Myocyte (in vitro differentiated cells): ENCODE data around the gene RAP1B. TPM values are rescaled to one million over a fixed set of nuclear protein-coding genes. Genes with fewer than 3 reads are reported as not detected.

Source experiments
- DNase-seq: peaks from one replicate; pipeline ENCODE4 v3.0.0-alpha.2; 2012; ENCODE audit warnings: low read depth
- total RNA-seq: library from RNA; depleted of rRNA; stranded (reverse); fragments of >200 nt; gene quantifications from 2 replicates; pipeline ENCODE4 v1.2.3, GENCODE V29; 2014

RAP1B gene
- total RNA-seq, 1 donor from 2014 or later: 172 TPM

DNA sequence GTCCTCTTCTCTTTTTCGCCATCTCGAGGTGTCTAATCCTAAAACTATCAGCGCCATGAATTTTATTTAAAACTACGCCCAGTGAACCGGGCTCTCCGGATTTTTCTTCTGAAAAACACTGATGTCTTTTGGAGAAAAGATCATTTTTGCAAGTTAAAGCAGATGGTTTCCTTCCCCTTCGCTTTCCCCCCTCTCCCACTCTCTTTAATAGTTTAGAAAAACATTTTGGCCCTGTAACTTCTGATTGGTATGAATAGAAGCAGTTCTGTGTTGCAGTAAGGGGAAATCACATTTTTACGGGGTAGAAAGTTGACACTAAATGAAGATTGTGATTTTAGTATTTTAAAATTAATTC lies 1.1 kb downstream of the RAP1B start:
- no peak for DNase-seq

- no peak for DNase-seq
These were observed 1.5 kb downstream of the RAP1B start for GRCh38 chr12:68612202-68612601.

DNA sequence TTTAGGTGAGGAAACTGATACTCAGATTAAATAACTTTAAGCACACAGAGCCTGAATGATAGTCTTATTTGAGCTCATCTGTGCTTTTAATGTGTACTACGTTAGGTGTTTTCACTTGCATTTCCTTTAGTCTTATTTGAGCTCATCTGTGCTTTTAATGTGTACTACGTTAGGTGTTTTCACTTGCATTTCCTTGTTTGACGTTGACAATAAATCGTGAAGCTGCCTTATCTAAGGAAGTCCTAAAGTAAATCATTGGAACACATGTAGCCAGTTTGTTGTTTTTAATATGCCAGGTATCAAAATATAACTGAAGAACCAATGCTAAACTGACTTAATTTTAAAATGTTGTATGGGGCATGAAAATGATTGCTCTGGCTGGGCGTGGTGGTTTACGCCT lies 2.0 kb downstream of the RAP1B start:
- DNase-seq: no peak

DNA sequence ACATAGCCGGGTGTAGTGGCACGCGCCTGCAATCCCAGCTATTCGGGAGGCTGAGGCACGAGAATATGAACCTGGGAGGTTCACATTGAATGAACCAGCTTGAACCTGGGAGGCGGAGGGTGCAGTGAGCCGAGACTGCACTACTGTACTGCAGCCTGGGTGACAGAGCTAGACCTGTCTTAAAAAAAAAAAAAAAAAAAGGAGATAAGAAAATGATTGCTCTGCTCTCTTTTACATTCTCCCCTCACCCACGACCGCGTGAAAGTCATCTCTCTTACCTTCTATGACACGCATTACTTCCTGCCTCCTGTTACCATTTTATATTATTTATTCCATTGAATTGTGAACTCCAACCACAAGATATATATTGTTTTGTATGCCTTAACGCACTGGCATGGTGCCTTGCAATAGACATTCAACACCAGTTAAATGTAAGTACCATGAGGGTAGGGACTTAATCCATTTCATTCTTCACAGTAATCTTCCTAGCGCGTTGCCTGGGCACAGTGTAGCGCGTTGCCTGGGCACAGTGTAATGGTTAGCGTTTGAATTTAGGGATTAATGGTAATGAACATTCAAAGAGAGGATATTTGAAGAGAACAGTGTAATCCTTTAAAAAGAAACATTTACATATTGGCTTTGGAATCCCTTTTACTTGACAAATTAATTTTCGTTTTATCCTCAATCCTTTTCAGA lies 2.7 kb downstream of the RAP1B start:
- DNase-seq: no peak

GRCh38 chr12:68614105-68614679 lies 3.5 kb downstream of the RAP1B start:
- DNase-seq: no peak

DNA sequence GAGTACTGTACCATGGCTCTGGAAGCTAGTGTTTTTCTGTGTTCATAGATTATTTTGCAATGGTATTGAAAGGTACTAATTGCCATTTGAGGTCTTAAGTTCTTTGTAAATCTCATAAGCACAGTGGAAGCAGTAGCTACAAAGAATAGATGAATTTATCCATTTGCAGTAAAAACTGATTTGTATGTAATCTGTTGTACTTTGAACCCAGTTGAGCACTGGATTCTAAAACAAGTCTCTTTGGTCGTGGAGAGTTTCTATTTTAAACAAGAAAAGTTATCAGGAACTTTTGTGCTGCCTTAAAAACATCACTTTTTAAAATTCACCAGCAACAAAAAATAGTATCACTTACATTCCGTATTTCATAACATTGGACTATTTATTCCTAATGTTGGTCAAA lies 4.1 kb downstream of the RAP1B start:
- DNase-seq: no peak

DNA sequence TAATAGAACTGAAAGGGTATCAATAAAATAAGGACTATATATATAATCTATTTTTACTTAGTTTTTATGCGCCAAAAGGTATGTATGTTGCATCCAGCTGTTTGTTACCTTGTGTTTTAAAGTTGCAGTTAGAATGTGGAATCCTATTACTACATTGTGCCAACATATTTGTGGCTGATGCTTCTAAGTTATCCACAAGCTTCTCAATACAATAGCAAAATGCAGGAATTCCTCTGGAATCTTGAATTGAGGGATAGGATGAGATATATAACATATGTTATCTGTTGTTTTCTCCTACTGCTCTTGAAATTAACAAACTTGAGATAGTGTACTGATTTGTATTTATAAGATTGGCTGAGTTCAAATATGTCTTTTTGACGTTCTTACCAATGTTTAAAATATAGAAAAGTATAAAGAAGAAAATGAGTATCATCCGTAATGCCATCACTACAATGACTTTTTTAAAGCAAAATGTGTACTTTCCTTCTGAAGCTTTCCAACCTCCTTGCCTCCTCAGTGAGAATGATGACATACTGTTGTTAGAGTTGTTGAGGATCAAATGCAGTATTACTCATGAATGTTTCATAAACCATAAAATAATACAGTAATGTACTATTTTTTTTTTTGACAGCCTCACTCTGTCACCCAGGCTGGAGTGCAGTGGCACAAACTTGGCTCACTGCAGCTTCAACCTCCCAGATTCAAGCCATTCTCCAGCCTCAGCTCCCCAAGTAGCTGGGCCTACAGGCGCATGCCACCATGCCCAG lies 6.6 kb downstream of the RAP1B start:
- peak; percentile 24 for DNase-seq

- no peak for DNase-seq
These were observed 8.8 kb downstream of the RAP1B start for GRCh38 chr12:68619541-68619940.

- no peak for DNase-seq
These were observed 10.1 kb downstream of the RAP1B start for GRCh38 chr12:68620519-68621471.

DNA sequence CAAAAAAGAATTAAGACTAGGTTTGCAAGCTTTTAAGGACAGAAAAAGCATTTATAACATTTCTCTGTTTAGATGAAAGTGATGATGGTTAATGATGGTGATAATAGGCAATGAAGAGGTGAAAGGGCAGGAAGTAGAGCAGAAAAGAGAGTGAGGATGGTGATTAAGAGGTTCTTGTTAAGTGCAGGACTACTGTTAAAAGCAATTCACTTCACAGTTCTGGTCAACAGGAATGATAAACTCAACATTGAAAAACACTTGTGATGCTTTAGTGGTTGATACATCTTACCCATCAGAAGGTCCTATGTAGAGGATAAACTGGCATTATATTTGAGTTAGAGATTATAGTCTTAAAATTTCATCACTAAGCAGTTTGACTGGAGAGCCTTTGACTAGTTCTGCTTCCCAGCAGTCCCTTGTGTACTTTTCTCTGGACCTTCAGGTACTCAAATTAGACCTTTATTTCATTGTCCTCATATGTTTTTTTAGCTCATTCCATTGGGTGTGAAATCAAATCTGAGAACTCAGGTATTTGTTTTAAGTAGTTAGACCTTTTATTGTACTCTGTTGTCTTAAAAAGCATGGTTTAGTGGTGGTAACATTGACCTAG lies 10.9 kb downstream of the RAP1B start:
- no peak for DNase-seq

- no peak for DNase-seq
These were observed 11.6 kb downstream of the RAP1B start for GRCh38 chr12:68622250-68622649.

- DNase-seq: no peak
These were observed 12.4 kb downstream of the RAP1B start for GRCh38 chr12:68623059-68623458.

DNA sequence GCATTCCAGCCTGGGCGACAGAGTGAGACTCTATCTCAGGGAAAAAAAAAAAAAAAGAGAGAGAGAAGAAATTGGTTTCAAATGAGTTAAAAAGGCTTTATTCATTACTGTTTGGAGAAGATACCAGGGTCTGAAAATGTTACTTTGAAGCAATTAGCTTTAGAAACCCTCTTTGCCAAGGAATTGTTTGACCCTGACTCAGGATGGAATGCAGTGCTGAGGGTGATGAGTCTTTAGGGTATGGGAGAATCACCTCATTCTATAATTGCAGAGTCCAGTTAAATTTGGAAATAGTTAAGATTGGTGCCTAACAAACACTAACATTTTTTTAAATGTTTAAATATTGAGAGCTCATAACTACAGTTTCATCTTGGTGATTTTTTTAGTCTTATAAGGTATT lies 13.3 kb downstream of the RAP1B start:
- no peak for DNase-seq

GRCh38 chr12:68624933-68625332 lies 14.2 kb downstream of the RAP1B start:
- no peak for DNase-seq

DNA sequence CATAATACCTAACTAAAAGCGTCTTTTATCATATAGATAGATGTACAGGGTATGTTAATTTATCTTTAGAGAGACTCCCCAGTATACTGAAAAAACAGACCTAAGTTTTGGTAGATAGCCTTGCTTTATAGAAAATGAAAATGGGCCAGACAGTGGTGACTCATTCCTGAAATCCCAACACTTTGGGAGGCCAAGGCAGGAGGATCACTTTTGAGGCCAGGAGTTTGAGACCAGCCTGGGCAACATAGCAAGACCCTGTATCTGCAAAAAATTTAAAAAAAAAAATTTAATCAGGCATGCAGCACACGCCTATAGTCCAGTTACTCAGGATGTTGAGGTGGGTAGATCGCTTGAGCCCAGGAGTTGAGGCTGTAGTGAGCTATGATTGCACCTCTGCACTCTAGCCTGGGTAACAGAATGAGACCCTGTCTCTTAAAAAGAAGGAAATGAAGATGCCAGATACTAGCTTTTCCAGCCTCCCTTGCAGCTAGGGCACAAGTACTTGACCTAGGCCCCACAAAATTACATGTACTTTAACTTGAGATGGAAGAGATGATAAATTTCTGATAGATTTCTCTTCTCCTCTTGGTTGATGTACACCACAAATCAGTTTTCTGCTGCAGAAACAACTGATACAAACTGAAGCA lies 17.1 kb downstream of the RAP1B start:
- DNase-seq: no peak

- DNase-seq: no peak
These were observed 18.0 kb downstream of the RAP1B start for GRCh38 chr12:68628698-68629097.

GRCh38 chr12:68630050-68630449 lies 19.4 kb downstream of the RAP1B start:
- DNase-seq: no peak

DNA sequence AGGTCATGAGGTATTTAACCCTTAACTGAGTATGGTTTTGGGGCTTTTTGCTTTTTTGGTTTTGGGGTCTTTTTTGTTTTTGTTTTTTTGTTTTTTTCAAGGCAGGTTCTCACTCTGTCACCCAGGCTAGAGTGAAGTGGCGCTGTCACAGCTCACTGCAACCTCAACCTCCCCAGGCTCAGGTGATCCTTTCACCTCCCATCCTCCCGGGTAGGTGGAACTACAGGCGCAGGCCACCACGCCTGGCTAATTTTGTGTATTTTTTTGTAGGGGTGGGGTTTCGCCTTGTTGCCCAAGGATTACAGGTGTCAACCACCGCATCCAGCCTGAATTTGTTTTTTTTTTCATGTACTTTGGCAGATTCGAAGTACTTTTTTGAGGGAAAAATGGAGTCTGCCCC lies 19.9 kb downstream of the RAP1B start:
- no peak for DNase-seq

- DNase-seq: no peak
These were observed 20.5 kb downstream of the RAP1B start for GRCh38 chr12:68631227-68631626.

DNA sequence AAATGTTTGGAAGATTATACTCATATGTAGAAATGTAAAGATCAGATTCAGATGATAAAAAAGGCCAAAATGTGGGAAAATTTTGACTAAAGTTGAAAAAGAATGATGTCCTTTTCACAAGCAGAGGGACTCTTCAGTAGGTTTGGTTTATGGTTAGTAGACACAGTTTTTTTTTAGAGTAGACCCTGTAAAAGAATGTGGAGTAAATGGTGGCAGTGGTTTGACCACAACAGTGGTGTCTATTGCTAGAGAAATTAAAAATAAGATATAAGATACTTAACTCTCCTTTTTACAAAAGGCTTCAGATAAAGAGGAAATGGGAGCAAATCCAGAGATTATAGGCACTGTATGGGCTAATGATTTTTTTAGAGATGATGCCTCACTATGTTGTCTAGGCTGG lies 21.8 kb downstream of the RAP1B start:
- no peak for DNase-seq
